Esophagus squamous epithelium (tissue), 5 donors: ENCODE results near the gene NMT1. TPM values are rescaled to one million over a fixed set of nuclear protein-coding genes. Genes with fewer than 3 reads are reported as not detected.
A peak's percentile ranks its signal among the peaks of the same experiment; 100 is the strongest.

Experiments
- DNase-seq: peaks from one replicate; lab custom pipeline; 2025; lab: John Stamatoyannopoulos, UW
- H3K27ac ChIP-seq, 4 donors: fragments of 200-600 bp; sonication (generic); one replicate each; pipeline ENCODE4 v1.5.1; 2016 to 2019; ENCODE audit warnings: mild to moderate bottlenecking in 1 of 4
- H3K27me3 ChIP-seq, 4 donors: fragments of 200-600 bp; sonication (generic); 1 replicate in 3 of 4; 2 replicates in 1 of 4; pipeline versions ENCODE4 v1.5.1 to v1.6.0; 2017 to 2021; ENCODE audit warnings: antibody characterized with exemption in 1 of 4
- H3K36me3 ChIP-seq, 3 donors: fragments of 200-600 bp; sonication (generic); one replicate each; pipeline ENCODE4 v1.5.1; 2016 to 2019
- H3K4me1 ChIP-seq, 3 donors: fragments of 200-600 bp; sonication (generic); one replicate each; pipeline ENCODE4 v1.5.1; 2017 to 2019
- H3K4me3 ChIP-seq, 4 donors: fragments of 200-600 bp; sonication (generic); 1 replicate in 3 of 4; 2 replicates in 1 of 4; pipeline ENCODE4 v1.5.1; 2016 to 2019; ENCODE audit warnings: mild to moderate bottlenecking in 2 of 4, moderate library complexity in 1 of 4
- H3K9me3 ChIP-seq, 3 donors: fragments of 200-600 bp; sonication (generic); one replicate each; pipeline ENCODE4 v1.5.1; 2016 to 2019
- CTCF ChIP-seq, 6 experiments: fragments of 450-650 bp in 4 of 6; fragments of 200-600 bp in 2 of 6; sonication (generic) in 2 of 6; IDR thresholded peaks; one replicate each; pipeline ENCODE4 v1.5.1; 2016 to 2019; ENCODE audit warnings: antibody characterized with exemption in 6 of 6, mild to moderate bottlenecking in 4 of 6, moderate library complexity in 4 of 6
- POLR2A ChIP-seq, 4 donors: fragments of 450-650 bp; IDR thresholded peaks; one replicate each; pipeline ENCODE4 v1.6.1; 2017; ENCODE audit warnings: antibody characterized with exemption in 4 of 4, mild to moderate bottlenecking in 4 of 4, moderate library complexity in 3 of 4
- WGBS, 2 donors: methylation state at CpG; one replicate each; pipeline ENCODE4 v1.1.5; 2018; 5-methylcytosine and 5-hydroxymethylcytosine counted together
- intact Hi-C: fragments of 100-400 bp; cut with DNase I; formaldehyde crosslinking; loops from one replicate; pipeline ENCODE4 v1.15.0; 2022
- total RNA-seq, 4 donors: library from RNA; depleted of rRNA; stranded (reverse); fragments of >200 nt; gene quantifications; one replicate each; pipeline ENCODE4 v1.1.0, GENCODE V29; 2016
- donor health status: DM: yes; HTN: yes; CAD: no.

Gene NMT1
- total RNA-seq, 4 donors from 2014 or later = 54.6 to 66.2 (median 57.8) TPM

DNA sequence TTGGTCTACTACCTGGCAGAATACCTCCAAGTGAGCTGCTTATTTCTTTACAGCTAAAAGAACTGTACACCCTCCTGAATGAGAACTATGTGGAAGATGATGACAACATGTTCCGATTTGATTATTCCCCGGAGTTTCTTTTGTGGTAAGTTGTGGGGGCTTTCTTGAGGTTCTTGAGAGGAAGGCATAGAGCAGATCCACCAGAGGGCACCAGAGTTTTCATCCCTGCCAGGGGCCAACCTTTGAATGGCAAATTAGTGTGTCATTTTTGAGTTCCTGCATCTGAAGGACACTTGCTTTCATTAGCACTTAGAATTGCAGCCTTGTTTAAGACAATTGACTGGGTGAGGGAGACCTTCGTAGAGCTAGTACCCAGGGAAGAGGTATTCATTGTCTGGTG lies 35.0 kb downstream of the NMT1 start:
- Histone ChIP-seq H3K9me3 (no peaks in the 10 kb centered on the region), H3K4me1 (peaks cover 32 to 81% (median 47%) of the 10 kb centered on the region in 3 donors), H3K27me3 (no peaks in the 10 kb centered on the region), H3K27ac (peak overlapping the region in 3 of 4 donors; percentile 55 to 90 (median 90)), H3K36me3 (peaks cover 29 to 84% (median 44%) of the 10 kb centered on the region in 3 donors), H3K4me3 (no peak overlapping the region)
- WGBS, 2 donors = 30 to 65% methylated on average over 2 to 3 of the region's 3 CpGs
- intact Hi-C loops = no loop called here
- no peak for TF ChIP-seq POLR2A (IDR thresholded peaks at IDR 0.05)
- TF ChIP-seq CTCF (IDR thresholded peaks at IDR 0.05) = peak in 4 of 6 experiments; percentile 31 to 52 (median 42)
- DNase-seq = no peak

DNA sequence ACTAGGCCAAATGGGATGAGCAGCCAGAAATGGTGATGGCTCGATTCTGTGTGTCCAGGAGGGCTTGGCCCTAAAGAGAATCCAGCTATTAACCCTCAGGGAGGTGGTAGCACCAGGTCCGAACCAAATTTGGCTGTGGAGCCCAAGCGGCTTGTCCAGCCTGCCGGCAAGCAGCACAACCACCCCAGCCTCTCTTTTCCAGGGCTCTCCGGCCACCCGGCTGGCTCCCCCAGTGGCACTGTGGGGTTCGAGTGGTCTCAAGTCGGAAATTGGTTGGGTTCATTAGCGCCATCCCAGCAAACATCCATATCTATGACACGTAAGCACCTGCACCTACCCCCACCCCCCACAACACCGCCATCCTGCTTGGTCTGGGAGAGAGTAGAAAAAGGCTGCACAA lies 35.8 kb downstream of the NMT1 start:
- H3K4me1 ChIP-seq = peaks cover 28 to 81% (median 50%) of the 10 kb centered on the region in 3 donors
- H3K36me3 ChIP-seq = peaks cover 26 to 84% (median 47%) of the 10 kb centered on the region in 3 donors
- intact Hi-C loops = no loop called here
- no peak overlapping the region for H3K4me3 ChIP-seq
- peak overlapping the region in 3 of 4 donors; percentile 22 to 90 (median 55) for H3K27ac ChIP-seq
- WGBS, 2 donors = 97% methylated on average over 11 of the region's 11 CpGs; no CpG with 5 or more reads in 1 of the 2 donors
- no peak for DNase-seq
- TF ChIP-seq POLR2A (IDR thresholded peaks at IDR 0.05) (no peak), CTCF (IDR thresholded peaks at IDR 0.05) (no peak)
- H3K9me3 ChIP-seq = no peaks in the 10 kb centered on the region
- H3K27me3 ChIP-seq = no peaks in the 10 kb centered on the region

- peaks cover 32 to 93% (median 56%) of the 10 kb centered on the region in 3 donors for H3K36me3 ChIP-seq
- intact Hi-C loops = no loop called here
Observed at GRCh38 chr17:45098081-45098868, 37.2 kb downstream of the NMT1 start.

DNA sequence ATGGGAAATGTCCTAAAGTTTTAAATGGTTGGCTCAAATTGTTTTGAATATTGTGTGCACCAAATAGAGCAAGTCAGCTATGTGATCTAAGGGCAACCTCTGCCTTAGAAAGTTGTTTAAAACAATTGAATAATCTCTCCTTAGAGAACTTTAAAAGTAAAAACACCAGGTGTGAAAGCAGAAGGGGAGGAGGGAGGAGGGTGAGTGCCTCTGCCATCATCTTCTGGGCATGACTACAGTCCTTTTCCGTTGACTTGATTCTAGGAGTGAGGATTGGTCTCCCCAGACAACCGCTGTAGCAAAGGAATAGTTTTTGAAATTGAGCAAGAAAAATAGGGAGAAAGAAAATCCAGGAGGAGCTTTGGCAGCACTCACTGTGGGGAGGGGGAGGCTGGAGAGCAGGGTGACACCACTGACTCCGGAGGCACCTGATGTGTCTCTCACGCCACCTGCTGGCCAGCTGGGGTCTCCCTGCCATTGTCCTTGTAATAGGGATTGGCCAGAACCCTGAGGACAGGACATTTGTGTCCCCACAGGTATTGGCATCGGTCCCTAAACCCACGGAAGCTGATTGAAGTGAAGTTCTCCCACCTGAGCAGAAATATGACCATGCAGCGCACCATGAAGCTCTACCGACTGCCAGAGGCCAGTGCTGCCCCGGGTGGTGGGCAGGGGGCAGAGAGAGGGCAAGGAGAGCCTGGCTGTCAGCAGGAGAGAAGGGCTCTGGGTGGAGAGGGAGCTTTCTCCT lies 37.9 kb downstream of the NMT1 start:
- Histone ChIP-seq H3K9me3 (no peaks in the 10 kb centered on the region), H3K27ac (peak overlapping the region; percentile 4 to 88 (median 63)), H3K36me3 (peaks cover 39 to 96% (median 64%) of the 10 kb centered on the region in 3 donors), H3K4me1 (peaks cover 9 to 75% (median 37%) of the 10 kb centered on the region in 3 donors), H3K4me3 (no peak overlapping the region), H3K27me3 (no peaks in the 10 kb centered on the region)
- TF ChIP-seq CTCF (IDR thresholded peaks at IDR 0.05) (peak; percentile 87 to 93 (median 92)), POLR2A (IDR thresholded peaks at IDR 0.05) (no peak)
- WGBS, 2 donors = 30 to 38% methylated on average over 6 to 9 of the region's 9 CpGs
- intact Hi-C loops = no loop called here
- no peak for DNase-seq

More at GRCh38 chr17:45098081-45098868, 37.2 kb downstream of the NMT1 start:
- no peaks in the 10 kb centered on the region for H3K9me3 ChIP-seq
- DNase-seq = no peak
- peak overlapping the region; percentile 53 to 88 (median 63) for H3K27ac ChIP-seq
- H3K4me1 ChIP-seq = peaks cover 16 to 81% (median 44%) of the 10 kb centered on the region in 3 donors
- TF ChIP-seq CTCF (IDR thresholded peaks at IDR 0.05) = no peak
- no peak for TF ChIP-seq POLR2A (IDR thresholded peaks at IDR 0.05)
- no peaks in the 10 kb centered on the region for H3K27me3 ChIP-seq
- no peak overlapping the region for H3K4me3 ChIP-seq
- 41 to 58% methylated on average over 8 to 10 of the region's 13 CpGs for WGBS, 2 donors
